ENCODE data around the gene SLC41A3.
"Not testable (repeated sequence)": the region's sequence is repeated elsewhere in the genome, so short reads cannot be mapped to it uniquely, and the experiment has no call there.

The SLC41A3 gene

DNA sequence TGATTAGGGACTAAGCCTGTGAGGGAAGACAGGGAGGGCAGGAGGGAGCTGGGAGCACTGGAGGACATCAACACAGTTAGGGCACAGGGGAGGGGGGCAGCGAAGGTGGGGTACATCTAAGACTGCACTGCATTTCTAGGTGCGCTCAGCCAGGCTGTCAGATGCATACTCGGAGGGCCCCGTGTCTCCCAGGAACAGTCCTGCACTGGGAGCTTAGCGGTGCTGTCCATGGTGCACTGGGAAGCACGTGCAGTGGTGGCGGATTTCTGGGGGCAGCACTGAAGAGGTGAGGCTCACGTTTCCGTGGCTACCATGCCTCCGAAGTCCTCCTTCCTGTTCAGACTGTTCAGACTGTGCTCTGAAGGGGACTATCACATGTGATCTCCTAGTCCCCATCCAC is 60.5 kb downstream of the SLC41A3 start:
- no peak for FAIRE-seq

GRCh38 chr3:126022741-126023359 is 61.1 kb downstream of the SLC41A3 start:
- FAIRE-seq: no peak

DNA sequence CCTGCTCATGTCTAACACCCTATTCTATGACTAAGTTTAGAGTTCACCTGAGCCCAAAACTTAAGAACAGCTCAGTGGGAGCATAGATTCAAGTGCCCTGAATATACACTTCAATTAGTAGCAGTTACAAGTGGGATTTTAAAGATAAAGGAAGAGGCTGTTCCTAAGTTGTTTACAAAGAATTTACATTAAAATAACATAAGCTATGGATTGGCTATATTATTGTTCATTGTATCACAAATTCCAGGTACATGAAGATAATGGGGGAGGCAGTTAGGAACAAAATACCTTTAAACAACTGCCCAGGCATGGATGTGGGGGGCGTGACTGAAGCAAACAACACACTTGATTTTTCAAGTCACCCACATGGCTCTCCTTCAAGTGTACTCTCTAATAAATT is 62.2 kb downstream of the SLC41A3 start:
- no peak for FAIRE-seq

DNA sequence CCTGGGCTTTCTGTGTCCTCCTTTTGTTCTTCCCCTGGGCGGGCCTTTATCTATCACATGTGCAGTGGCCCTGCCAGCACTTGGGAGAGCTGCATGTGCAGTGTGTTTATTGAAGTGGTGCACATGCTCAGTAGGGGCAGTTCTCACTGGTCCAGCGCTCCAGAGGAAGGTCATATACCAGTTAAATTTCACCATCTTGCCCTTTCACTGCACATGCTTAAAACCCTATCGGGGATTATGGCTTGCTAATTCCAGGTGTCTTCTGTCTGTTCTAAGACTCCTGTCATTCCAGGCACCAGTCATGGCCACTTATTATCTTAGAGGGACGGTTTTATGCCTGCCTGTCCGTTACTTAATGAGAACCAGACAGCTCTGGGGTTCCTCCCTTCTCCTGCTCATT is 62.7 kb downstream of the SLC41A3 start:
- no peak for FAIRE-seq

GRCh38 chr3:126019683-126020082 is 64.2 kb downstream of the SLC41A3 start:
- FAIRE-seq: no peak

- no peak for FAIRE-seq
These were observed 64.9 kb downstream of the SLC41A3 start for GRCh38 chr3:126018995-126019394.

- no peak for FAIRE-seq
These were observed 65.4 kb downstream of the SLC41A3 start for GRCh38 chr3:126018545-126018944.

DNA sequence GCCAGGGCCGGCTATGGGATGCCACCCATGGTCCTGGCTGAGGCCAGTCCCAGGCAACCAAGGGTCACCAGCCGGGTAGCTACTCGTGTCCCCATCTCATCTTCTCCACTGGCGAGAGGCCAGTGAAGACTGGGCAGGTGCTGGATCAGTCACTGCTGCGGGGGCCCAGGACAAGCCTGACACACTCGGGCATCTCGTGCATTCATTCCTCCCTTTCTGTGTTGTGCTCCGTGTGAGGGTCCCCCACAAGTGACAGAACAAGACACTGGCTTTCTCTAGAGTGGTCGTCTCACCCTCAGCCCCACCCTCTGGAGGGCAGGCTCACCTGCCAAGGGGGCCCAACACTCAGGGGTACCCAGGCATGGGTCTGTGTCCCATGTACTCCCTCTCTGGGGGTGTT is 66.6 kb downstream of the SLC41A3 start:
- FAIRE-seq: no peak

DNA sequence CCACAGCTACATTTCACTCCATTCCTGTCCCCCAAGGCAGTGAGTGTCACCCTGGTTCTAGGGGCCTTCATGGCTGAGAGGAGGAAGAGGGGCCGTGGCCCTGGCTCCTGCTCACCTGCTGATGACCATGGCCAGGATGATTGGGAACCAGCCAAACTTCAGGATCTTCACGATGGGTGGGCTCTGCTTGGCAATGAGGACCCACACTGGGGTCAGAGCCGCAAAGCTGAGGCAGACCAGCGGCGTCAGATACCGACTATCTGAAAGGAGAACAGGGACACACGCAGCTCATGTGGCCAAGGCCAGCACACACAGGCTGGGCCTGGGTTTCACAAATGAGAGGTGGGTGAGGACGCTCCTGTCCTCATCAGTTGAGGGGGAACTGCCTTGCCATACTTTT is 67.3 kb downstream of the SLC41A3 start:
- FAIRE-seq: no peak

GRCh38 chr3:126015075-126015474 is 68.8 kb downstream of the SLC41A3 start:
- no peak for FAIRE-seq

- FAIRE-seq: no peak
These were observed 69.7 kb downstream of the SLC41A3 start for GRCh38 chr3:126014252-126014651.

- no peak for FAIRE-seq
These were observed 70.2 kb downstream of the SLC41A3 start for GRCh38 chr3:126013751-126014156.

GRCh38 chr3:126009181-126009580 is 74.7 kb downstream of the SLC41A3 start:
- FAIRE-seq: no peak

DNA sequence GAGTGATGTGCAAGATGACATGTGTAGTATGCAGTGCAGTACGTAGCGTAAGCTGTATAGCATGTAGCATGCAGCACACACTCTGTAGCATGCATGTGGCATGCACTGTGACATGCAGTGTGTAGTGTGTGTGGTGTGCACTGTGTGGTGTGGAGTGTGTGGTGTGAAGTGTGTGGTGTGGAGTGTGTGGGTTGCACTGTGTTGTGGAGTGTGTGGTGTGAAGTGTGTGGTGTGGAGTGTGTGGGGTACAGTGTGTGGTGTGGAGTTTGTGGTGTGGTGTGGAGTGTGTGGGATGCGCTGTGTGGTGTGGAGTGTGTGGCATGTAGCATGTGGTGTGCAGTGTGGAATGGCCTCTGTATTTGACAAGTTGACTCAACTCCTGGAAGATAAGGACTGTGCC is 75.7 kb downstream of the SLC41A3 start:
- FAIRE-seq: no peak

GRCh38 chr3:126005951-126006350 is 78.0 kb downstream of the SLC41A3 start:
- FAIRE-seq: no peak

GRCh38 chr3:126004692-126005091 is 79.2 kb downstream of the SLC41A3 start:
- no peak for FAIRE-seq

DNA sequence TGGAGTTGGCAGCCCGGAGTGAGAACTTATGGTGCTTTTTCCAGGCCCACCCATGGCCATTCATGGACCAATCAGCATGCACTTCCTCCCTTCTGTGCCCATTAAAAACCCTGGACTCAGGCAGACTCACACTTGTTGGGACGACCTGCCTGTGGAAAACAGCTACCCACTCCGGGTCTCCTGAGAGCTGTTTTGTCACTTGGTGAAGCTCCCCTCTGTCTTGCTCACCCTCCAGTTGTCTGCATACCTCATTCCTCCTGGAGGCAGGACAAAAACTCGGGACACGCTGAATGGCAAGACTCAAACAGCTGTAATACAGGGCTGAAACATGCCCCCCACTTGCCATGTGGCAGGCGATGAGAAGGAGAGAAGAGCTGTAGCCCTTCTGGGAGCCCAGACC is 79.7 kb downstream of the SLC41A3 start:
- FAIRE-seq: no peak

DNA sequence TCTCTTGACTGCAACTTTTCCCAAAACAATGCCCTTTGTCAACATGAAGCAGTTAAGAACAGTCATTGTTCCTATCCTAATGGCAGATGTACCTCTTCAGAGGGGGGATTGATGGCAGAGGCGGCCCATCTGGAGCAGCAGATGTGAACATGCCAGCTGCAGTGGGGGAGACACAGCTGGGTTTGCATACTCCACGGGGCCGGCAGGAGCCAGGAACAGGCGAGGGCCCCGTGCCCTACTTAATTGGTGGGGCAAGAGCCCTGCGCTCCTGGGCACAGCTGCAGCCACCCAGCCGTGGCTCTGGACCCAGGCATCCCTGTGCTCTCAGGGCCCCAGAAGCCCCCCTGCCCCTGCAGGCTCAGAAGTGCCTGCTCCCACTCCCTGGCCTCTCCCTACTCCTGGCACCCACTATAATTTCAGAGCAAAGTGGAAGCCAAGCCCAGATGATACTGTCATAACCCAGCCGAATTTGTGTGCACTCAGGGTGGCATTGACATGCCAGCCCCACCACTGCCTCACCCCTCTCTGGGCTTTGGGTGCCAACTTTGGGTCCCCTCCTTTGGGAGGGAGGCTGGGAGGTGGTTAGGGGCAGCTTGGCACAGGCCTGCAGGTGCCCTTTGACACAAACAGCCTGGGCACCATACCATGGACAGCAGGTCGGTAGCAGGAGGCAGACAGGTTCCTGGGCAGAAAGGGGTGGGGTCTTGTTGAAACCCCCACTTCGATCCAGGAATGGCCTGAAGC is 80.3 kb downstream of the SLC41A3 start:
- FAIRE-seq: no peak

DNA sequence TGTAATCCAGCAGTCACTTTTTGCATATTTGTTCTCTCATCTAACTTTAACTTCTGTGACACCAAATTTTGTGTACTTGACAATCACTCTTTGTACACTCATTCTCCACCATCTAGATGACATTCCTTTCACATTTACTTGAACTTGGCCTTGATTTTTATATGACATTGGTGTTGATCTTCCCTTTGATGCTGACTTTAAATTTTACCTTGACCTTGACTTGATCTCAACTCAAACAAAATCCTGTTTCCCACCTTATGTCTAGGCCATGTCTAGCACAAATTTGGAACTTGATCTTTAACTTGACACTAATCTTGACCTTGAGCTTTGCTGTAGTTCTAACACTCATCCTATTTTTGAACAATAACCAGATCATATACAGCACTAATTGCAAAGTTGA is 81.7 kb downstream of the SLC41A3 start:
- FAIRE-seq: no peak

GRCh38 chr3:125996751-125997150 is 87.2 kb downstream of the SLC41A3 start:
- FAIRE-seq: not testable (repeated sequence)

GRCh38 chr3:125990253-125990970 is 93.5 kb downstream of the SLC41A3 start:
- FAIRE-seq: no peak

DNA sequence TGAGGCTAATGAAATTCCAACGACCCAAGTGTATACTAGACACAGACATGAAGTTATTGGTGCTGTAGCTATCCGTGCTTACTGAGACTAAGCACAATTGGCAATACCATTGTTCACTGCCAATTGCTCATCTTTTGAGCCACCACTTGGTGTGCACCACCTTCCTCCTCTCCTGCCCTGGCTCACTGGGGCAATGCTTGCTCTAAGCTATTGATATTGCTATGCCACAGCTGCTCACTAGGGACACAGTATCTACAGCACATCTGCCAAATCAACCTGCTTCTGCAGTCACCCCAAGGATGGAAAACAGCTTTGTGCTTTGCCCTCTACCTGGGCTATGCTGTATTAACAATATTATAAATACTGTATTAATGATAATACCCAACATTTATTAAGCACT is 99.0 kb downstream of the SLC41A3 start:
- not testable (repeated sequence) for FAIRE-seq

DNA sequence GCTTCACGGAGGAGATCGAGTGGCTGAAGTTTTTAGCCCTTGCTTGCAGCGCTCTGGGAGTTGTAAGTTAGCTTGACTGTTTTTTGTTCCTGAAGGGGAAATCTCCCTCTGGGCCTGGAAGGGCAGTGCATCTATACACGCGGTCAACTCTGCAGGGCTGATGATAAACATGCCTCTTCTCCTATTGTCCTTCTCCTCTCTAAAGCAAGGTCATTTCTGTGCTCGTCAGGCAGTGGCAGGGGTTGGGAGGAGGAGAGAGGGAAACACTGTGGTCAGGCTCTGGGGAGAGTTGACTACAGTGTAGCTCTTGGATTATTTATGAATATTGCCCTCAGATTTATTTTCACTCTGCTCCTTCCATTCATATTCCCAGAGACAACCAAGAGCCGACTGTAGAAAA is 106.8 kb downstream of the SLC41A3 start:
- FAIRE-seq: not testable (repeated sequence)

DNA sequence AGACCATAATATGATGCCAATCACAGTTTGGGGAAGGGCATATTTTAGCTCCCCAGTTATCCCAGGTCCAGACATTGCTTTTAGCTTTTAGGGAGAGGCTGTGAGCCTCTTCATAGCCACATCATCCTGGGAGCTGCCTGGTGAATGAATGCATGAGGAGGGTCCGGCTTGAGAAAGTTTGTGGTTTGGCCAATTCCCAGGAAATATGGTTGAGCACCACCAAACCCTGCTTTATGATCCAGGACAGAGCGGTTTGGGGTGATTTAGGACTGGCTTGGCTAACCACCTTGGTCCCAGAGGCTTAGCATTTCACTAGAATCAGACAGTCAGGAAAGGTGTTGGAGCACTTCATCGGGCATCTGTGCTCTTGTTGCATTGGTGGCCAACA is 107.9 kb downstream of the SLC41A3 start:
- not testable (repeated sequence) for FAIRE-seq
